ENCODE measurements around the gene CEP63.

- TF ChIP-seq CTCF (IDR thresholded peaks at IDR 0.05) = no peak
- no peak for TF ChIP-seq EP300 (IDR thresholded peaks at IDR 0.05)
Measured at GRCh38 chr3:134559591-134559990, 73.7 kb downstream of the CEP63 start.
